Gastrocnemius medialis (tissue), 4 donors: ENCODE data around the gene HEXB.

Experiments used
- POLR2A ChIP-seq, 2 donors: fragments of 450-650 bp; IDR thresholded peaks; one replicate each; pipeline ENCODE4 v1.6.1; 2017; ENCODE audit warnings: antibody characterized with exemption in 2 of 2, mild to moderate bottlenecking in 2 of 2, moderate library complexity in 2 of 2
- TF ChIP-seq, protein P1 (sequence below), 5 experiments: fragments of 450-650 bp in 3 of 5; fragments of 200-600 bp in 2 of 5; sonication (generic) in 2 of 5; IDR thresholded peaks in 4 of 5; conservative IDR thresholded peaks in 1 of 5; 1 replicate in 4 of 5; 2 replicates in 1 of 5; pipeline ENCODE4 v1.5.1; 2016 to 2019; ENCODE audit warnings: antibody characterized with exemption in 5 of 5, mild to moderate bottlenecking in 3 of 5, moderate library complexity in 3 of 5

DNA sequence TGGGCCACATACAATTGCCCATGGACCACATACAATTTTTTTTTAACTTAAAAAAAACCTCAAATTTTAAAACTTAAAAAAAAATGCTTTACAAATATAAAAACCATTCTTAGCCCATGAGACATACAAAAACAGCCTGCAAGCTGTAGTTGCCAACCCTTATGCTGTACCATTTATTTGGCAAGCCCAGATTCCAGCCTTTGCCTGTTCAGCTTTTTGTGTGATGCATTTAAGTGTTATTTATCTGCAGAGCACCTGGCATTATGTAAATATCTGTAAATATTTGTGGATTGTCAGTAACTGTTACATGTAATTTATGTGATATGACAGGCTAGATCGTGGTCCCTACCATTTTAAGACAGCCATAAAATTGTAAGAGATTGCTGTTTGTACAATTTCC lies 32.6 kb downstream of the HEXB start:
- TF ChIP-seq, protein P1, sequence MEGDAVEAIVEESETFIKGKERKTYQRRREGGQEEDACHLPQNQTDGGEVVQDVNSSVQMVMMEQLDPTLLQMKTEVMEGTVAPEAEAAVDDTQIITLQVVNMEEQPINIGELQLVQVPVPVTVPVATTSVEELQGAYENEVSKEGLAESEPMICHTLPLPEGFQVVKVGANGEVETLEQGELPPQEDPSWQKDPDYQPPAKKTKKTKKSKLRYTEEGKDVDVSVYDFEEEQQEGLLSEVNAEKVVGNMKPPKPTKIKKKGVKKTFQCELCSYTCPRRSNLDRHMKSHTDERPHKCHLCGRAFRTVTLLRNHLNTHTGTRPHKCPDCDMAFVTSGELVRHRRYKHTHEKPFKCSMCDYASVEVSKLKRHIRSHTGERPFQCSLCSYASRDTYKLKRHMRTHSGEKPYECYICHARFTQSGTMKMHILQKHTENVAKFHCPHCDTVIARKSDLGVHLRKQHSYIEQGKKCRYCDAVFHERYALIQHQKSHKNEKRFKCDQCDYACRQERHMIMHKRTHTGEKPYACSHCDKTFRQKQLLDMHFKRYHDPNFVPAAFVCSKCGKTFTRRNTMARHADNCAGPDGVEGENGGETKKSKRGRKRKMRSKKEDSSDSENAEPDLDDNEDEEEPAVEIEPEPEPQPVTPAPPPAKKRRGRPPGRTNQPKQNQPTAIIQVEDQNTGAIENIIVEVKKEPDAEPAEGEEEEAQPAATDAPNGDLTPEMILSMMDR (IDR thresholded peaks at IDR 0.05 in 4 of 5, conservative IDR thresholded peaks at IDR 0.05 in 1 of 5), result no peak
- TF ChIP-seq POLR2A (IDR thresholded peaks at IDR 0.05), result no peak
